Measurements from ENCODE around the gene TP53.
A peak's percentile ranks its signal among the peaks of the same experiment; 100 is the strongest.
"Not testable (repeated sequence)": the region's sequence is repeated elsewhere in the genome, so short reads cannot be mapped to it uniquely, and the experiment has no call there.

The TP53 gene

DNA sequence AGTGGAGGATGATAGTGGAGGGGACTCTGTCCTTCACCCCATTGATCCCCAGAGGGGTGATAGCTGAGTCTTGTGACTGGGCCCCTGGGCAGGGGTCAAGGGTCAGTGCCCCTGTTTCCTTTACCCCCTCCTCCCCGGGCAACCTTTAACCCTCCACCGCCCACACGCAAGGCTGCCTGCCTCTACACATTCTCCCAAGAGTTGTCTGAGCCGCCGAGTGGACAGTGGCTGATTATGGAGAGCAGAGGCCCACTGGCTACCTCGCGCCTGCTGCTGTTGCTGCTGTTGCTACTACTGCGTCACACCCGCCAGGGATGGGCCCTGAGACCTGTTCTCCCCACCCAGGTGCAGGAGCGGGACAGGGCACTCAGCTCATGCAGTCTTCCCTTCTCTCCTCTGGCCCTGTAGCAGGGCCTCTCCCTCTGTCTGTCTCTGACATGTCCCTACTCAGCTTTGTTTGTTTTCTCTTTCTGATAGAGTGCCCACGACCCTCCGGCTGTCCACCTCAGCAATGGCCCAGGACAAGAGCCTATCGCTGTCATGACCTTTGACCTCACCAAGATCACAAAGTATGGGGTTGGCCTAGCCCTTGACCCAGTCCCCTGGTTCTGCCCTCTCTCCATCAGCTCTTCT is 57.2 kb downstream of the TP53 start, which contains the start of gene SHBG:
Gene SHBG, plus strand, starts transcription at position 197 of the 633 bp plus-strand sequence. Its CDS starts 38 bp downstream, at position 235.
- no peak for DNase-seq

DNA sequence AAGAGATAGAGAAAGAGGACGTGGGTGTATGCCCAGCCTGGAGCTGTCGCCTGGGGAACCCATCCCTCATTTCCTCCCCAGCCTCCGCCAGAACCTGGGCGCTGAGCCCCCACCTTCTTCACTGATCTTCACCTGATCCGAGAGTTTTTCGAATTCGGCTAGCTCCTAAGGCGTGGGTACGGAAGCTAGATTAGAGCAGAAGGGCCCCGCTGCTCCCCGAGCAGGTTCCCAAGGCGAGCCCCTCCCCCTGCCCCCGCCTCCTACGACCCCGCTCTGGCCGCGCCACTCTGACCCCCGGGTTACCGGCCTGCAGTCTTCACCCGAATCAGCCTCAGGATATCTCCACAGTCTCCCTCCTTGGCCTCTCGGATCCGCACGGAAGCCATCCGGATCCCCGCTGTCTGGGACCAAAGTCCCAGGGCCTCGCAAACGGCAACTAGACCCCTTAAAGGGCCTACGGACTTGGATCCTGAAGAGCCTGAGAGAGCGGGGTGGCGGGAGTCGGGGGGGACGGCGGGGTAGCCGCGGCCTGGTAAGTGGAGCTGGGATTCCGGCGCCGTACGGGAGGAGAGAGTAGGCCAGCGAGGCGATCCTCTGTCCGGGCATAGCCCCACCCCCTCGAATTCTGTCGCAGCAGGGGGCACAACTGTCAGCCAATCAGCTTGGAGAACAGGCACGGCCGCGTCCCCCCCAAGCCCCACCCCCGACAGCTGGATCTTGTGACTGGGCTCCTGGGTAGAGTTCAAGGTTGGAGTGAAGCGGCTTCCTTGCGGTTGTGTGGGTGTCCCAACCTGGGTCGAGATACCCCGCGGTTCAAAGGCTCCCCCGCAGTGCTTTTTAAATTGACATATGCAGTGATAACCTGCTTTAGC is 59.8 kb downstream of the TP53 start, which contains the start of gene SAT2:
Gene SAT2, minus strand, starts transcription at position 572 of the 872 bp plus-strand sequence. Its CDS starts 186 bp downstream, at position 386.
- DNase-seq, result peak; percentile 84

DNA sequence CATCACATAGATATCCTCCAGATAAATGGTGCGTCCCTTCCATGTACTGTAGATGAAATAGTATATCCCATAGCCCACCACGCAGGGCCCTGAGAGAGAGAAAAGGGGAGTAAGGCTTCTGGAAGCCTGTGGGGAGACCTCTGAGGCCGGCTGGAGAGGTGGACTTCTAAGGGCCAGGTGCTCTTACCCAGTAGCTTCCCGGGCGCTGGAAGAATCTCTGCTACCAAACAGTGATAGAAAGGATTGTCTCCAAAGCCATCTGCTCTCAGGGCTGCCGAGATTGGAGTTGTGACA is 60.4 kb downstream of the TP53 start:
- no peak for DNase-seq

DNA sequence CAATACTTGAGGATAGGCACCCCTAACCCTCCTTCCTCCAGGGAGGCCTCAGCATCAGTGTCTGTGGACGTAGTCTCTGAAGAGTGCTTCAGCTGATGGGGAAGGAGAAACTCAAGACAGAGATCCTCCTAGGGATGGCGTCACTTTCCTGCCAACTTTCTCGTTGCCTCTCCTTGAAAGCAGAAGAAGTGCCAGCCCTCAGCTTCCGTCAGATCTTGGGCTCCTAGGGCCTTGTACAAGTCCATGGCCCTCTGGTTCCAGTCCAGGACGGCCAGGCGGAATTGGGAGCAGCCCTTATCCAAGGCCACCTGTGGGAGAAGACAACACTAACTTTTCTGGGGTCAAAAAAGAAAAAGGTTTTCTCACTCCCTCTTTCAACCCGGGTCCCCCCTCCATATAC is 61.0 kb downstream of the TP53 start:
- DNase-seq, result no peak

DNA sequence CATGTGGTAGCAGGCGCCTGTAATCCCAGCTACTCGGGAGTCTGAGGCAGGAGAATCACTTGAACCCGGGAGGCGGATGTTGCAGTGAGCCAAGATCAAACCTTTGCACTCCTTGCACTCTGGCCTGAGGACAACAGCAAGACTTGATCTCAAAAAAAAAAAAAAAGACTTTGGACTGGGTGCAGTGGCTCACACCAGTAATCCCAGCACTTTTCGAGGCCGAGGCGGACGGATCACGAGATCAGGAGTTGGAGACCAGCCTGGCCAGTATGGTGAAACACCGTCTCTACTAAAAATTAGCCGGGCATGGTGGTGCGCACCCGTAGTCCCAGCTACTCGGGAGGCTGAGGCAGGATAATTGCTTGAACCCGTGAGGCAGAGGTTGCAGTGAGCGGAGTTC is 61.5 kb downstream of the TP53 start:
- not testable (repeated sequence) for DNase-seq

DNA sequence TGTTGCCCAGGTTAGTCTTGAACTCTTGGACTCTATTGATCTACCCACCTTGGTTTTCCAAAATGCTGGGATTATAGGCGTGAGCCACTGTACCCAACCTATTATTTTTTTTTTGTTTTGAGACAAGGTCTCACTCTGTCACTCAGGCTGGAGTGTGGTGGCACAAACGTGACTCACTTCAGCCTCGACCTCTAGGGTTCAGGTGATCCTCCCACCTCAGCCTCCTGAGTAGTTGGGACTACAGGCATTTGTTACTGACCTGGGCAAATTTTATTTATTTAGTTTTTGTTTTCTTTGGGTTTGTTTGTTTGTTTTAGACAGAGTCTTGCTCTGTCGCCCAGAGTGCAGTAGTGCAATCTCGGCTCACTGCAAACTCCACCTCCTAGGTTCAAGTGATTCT is 63.6 kb downstream of the TP53 start:
- no peak for DNase-seq

DNA sequence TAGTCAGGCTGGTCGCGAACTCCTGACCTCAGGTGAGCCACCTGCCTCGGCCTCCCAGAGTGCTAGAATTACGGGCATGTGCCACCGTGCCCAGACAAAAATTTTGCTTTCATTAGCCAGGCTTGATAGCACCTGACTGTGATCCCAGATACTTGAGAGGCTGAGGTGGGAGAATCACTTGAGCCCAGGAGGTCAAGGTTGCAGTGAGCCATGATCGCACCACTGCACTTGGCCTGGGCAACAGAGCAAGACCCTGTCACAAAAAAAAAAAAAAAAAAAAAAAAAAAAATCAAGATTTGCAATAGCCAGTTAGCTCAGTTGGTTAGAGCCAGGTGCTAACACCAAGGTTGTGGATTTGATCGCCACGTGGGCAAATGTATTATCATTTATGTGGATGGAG is 66.5 kb downstream of the TP53 start:
- no peak for DNase-seq

DNA sequence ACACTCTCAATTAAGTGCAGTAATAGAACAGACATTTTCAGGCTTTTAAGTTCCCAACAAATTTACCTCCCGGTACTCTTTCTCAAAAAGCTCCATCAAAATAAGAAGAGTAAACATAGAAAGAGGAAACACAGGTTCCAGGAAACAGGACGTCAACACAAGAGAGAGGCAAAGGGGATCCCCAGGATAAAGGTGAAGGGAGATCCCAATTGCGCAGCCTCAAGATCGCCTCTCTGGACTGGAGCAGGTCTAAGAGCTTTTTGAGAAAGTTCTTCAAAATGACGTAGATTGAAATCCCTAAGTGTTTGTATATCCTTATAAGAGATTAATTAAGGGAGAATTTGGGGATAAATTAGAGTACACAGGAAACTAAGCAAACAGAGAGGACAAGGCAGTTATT is 68.7 kb downstream of the TP53 start:
- DNase-seq, result no peak
